GM12801 (cell line): ENCODE measurements around the gene E2F3.

Experiments
- TF ChIP-seq, protein P1 (sequence below): IDR thresholded peaks from one replicate; pipeline ENCODE4 v1.5.1; 2011; ENCODE audit warnings: control low read depth; ENCODE audit not compliant: insufficient read length; ENCODE audit errors: extremely low read depth

E2F3 gene

DNA sequence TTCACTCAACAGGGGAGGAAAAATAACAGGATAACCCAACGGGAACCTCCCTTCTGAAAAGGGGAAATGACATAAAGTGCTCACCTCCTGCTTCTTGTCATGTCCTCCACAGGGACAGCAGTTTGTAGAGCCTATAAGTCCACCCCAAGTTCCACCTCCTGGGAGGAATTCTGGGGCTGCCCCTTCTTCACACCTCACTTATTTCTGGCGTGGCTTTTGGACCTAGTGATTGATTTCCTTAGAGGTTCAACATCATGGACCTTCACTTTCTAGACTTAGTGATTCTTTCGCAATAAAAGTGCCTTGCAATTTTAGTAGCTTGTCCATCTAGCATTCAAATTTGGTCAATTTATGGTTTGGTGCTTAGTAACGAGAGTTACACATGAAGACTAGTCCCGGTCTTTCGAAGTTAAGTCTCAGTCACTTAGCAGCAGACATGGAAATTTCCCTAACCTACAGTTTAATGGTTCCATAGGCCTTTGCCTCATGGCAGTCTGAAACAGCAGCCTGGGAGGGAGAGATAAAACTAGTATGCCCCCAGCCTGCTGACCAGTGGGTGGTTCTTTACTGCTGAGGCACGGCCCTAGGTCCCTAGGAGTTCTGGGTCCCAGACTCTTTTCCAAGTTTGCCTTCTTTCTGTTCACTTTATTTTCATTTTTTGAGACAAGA lies 73.3 kb downstream of the E2F3 start:
- TF ChIP-seq, protein P1, sequence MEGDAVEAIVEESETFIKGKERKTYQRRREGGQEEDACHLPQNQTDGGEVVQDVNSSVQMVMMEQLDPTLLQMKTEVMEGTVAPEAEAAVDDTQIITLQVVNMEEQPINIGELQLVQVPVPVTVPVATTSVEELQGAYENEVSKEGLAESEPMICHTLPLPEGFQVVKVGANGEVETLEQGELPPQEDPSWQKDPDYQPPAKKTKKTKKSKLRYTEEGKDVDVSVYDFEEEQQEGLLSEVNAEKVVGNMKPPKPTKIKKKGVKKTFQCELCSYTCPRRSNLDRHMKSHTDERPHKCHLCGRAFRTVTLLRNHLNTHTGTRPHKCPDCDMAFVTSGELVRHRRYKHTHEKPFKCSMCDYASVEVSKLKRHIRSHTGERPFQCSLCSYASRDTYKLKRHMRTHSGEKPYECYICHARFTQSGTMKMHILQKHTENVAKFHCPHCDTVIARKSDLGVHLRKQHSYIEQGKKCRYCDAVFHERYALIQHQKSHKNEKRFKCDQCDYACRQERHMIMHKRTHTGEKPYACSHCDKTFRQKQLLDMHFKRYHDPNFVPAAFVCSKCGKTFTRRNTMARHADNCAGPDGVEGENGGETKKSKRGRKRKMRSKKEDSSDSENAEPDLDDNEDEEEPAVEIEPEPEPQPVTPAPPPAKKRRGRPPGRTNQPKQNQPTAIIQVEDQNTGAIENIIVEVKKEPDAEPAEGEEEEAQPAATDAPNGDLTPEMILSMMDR = no peak

DNA sequence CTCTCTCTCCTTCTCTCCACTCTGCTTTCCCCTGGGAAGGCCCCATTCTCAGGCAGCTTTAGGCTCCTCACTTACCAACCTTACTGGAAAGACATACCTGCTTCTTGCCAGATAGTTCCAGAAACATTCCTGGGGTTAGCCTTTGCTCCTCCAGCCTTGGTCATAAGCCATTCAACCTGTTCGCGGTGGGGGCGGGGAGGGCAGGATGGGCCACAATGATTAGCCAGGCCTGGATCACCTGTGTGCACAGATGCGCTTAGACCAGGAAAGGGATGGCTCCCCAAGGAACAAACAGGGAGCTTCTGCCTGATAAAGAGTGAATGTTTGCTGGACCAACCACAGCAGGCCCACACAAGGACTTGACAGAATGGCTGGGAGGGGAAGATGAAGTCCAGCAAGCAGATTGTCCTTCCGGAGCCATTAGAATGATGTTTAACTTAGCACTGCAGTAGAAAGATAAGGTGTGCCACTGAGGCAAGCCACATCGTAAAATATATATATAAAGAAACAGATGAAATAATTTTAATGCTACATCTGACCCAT lies 74.9 kb downstream of the E2F3 start:
- TF ChIP-seq, protein P1 = no peak

DNA sequence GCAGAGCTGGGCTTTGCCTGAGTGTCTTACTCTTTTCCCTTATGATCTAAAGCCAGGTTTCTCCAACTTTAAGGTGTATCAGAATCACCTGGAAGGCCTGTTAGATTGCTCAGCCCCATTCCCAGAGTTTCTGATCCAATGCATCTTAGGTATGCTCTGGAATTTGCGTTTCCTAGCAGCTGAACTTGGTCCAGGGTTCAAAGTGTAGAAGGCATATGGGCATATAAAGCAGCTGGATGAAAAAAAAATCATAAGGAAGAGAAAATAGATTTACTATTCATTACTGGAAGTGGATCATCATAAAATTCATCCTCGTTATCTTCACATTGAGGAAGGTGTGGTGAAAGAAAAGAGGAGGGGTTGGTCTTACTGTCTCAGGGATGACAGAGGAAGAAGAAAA lies 75.8 kb downstream of the E2F3 start:
- TF ChIP-seq, protein P1 = no peak

DNA sequence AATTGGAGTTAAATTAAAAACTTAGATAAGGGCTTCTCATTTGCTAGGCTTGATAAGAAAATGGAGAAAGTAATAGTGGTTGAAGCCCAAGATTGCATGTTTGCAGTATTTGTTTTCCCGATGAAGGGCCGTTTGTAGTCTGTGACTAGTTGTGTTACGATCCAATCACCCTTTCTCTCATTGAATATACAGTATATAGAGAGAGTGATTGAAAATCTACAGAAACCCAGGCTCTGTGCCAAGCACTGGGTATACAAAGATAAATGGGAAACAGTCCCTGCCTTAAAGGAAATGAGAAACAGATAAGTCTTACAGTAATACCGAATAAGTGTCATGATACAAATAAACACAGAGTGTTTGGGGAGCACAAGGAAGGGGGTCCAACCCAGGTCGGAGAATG lies 77.4 kb downstream of the E2F3 start:
- TF ChIP-seq, protein P1 = no peak

DNA sequence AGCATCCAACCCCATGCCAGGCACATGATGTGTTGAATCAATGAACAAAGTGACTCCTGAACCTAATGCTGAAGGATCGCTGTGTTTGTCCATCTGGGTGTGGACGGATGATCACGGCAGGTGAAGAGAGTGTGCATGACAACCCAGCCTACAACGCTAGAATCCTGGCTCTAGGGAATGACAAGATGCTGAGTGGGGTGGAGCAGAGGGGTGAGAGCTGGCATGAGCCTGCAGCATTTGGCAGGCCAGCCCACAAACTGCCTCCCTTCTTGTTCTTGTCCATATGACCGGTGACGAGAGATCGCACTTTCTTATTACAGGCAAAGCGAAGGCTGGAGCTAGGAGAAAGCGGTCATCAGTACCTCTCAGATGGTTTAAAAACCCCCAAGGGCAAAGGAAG lies 77.8 kb downstream of the E2F3 start:
- TF ChIP-seq, protein P1 = no peak

DNA sequence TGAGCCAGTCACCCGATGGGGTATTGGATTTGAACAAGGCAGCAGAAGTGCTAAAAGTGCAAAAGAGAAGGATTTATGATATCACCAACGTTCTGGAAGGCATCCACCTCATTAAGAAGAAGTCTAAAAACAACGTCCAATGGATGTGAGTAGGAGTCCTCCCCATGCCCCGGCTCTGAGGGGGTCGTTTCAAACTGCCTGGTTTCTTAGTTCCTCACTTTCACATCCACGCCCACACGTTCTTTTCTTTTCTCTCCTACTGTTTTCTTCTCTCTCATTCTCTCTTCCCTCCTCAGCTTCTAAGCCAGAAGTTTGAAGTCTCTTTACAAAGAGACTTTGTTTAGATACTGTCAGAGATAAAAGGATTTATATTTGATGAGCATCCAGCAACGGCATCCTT lies 79.6 kb downstream of the E2F3 start:
- TF ChIP-seq, protein P1 = no peak

DNA sequence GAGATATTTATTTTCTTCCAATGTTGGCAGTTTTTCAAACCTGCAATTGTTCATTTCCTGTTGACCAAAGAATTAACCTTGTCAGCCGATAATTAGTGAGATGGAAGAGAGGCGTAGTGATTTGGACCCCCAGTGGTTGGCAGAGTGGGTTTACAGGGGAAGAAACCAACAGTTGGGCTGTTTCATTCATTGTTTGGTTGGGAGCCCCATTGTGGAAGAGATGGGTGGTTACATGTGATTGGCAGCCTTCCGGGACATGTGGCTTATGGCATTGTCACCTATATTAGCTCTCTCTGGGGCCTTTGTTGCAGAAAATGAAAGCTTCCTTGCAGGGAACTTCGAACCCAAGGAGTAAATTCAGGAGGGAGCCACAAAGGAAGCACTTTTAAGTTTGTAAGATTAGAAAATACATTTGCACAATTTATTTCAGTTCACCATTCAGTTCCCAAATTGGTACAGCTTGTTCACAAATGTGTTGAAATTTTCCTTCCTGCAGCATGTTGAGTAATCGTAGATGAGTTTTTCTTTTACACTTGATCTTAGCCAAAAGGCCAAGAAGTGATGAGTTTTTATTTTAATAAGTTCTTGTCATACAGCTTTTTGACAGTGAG lies 82.3 kb downstream of the E2F3 start:
- TF ChIP-seq, protein P1 = no peak
